Skin epidermis (tissue), 12 donors: ENCODE data around the gene CLDN2.
"Not testable (repeated sequence)": the region's sequence is repeated elsewhere in the genome, so short reads cannot be mapped to it uniquely, and the experiment has no call there.

Source experiments
- H3K27ac ChIP-seq, 21 experiments: fragments of 200-600 bp; sonication (generic) in 11 of 21; one replicate each; pipeline ENCODE4 v1.5.0; 2020; ENCODE audit warnings: mild to moderate bottlenecking in 3 of 21, inconsistent platforms in 2 of 21, moderate library complexity in 2 of 21
- H3K4me3 ChIP-seq, 7 experiments: fragments of 200-600 bp; sonication (generic) in 2 of 7; one replicate each; pipeline ENCODE4 v1.5.0; 2020; ENCODE audit warnings: inconsistent platforms in 2 of 7, mild to moderate bottlenecking in 2 of 7, moderate library complexity in 1 of 7

The CLDN2 gene

DNA sequence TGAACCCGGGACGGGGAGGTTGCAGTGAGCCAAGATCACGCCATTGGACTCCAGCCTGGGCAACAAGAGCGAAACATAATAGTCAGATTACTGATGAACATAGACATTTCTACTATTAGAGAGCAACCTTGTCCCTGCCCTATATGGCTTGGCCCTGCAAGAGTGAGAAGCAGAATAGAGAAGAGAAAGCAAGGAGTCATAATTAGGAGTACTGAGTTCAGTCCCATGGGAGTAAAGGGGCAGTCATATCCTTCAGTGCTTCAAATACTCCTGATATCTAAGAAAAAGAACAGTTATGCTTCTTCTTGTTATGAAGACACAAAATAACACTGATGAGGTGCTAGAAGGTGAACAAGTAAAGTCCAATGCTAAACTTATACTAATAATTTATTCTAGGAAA, 33.8 kb downstream of the CLDN2 start:
- H3K27ac ChIP-seq, result no peak overlapping the region
- H3K4me3 ChIP-seq, result no peak overlapping the region

DNA sequence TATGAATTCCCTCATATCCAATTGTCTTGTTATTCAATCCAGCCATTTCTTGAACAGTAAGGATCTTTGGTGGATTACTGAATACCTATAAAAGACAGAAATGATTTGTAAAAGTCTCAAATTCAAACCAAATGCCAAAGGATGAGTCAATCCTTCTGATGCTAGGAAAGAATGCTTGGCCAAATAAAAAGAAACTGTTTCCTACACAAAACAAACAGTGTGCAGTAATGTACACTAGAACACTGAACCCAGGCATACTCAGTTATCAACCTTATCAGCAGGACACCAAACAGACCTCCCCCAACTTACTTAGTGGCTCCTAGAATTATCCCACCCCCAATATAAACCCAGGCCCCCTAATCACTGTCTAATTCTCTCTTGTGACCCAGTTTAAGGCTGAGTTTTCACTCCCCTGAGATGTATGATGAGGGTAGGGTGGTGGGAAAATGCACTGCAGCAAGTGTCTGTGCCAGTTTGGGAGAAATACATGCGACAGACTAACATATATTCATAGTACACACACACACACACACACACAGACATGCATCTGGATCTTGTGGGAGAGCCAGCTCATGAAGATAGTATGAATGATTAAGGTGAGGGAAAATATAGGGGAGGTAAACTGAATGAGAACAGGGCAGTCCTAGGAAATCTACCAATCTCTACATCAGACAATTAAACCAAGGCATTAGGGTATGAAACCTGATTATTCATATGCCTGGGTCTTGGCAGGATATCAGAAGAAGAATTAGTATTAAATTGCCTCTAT, 35.0 kb downstream of the CLDN2 start:
- Histone ChIP-seq H3K27ac (no peak overlapping the region), H3K4me3 (no peak overlapping the region)

- Histone ChIP-seq H3K27ac (no peak overlapping the region), H3K4me3 (no peak overlapping the region)
Observed at GRCh38 chrX:106957856-106958255, 37.7 kb downstream of the CLDN2 start.

GRCh38 chrX:106959901-106960300, 39.7 kb downstream of the CLDN2 start:
- Histone ChIP-seq H3K4me3 (no peak overlapping the region), H3K27ac (no peak overlapping the region)

DNA sequence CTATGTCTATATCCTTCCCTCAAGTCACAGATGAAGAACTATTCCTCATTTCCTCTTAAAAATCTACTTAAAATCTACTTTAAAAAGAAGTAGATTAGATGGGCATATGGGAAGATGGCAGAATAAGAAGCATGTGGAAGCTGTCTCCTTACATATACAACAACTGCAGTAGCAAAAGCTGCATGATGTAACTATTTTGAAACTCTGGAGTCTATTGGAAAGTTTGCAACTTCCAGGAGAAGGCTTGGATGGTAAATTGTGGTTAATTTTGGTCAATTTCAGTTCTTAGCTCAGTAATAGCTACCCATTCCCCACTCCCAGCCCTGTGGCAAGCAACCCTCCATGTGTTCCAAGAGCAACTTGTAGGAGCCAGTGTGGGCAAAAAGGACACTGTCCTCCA, 42.9 kb downstream of the CLDN2 start:
- H3K4me3 ChIP-seq, result no peak overlapping the region
- no peak overlapping the region for H3K27ac ChIP-seq

- H3K4me3 ChIP-seq, result no peak overlapping the region
- no peak overlapping the region for H3K27ac ChIP-seq
Observed at GRCh38 chrX:106964290-106964689, 44.1 kb downstream of the CLDN2 start.

DNA sequence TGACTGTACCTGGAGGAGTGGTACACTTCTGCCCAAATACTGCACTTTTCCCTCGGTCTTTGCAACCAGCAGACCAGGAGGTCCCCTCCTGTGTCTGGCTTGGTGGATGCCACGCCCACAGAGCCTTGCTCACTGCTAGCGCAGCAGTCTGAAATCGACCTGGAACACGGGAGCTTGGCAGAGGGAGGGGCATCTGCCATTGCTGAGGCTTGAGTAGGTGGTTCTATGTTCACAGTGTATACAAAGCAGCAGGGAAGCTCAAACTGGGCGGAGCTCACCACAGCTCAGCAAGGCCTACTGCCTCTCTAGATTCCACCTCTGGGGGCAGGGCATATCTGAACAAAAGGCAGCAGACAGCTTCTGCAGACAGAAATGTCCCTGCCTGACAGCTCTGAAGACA, 46.3 kb downstream of the CLDN2 start:
- H3K27ac ChIP-seq, H3K4me3 ChIP-seq: not testable (repeated sequence)

DNA sequence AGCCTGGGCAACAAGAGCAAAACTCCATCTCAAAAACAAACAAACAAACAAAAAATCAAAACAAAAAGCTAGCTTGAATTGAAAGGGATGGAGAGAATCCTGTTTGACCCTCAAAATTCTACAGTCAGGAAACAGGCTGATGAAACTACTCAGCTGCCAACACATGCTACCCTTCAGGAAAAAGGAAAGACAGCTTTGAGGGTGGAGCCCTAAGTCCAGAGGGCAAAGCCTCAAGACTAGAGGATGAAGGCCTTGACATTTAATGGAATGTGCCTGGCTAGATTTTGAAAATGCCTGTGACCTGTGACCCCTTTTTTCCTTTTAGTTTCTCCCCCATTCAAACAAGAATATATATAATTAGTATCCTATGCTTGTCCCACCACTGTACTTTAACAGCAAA, 52.7 kb downstream of the CLDN2 start:
- Histone ChIP-seq H3K27ac (no peak overlapping the region), H3K4me3 (no peak overlapping the region)

GRCh38 chrX:106973433-106974149, 53.4 kb downstream of the CLDN2 start:
- Histone ChIP-seq H3K4me3 (no peak overlapping the region), H3K27ac (no peak overlapping the region)

DNA sequence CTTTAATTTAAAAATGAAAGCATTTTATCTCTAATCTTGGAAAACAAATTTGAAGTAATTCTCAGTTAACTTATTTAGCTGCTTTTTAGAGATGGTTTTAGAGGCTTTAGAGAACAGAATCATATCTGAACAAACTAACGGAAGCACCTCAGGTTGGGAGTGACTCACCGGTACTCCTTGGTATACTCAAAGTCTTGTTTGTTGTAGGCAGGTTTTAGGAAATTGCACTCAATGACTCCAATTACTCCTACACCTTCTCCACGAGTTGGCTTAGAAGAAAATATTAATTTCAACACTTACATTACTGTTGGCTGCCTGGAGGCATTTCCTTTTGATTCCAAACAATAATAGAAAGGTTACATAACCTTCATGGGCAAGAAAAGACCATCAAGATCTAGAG, 56.2 kb downstream of the CLDN2 start:
- no peak overlapping the region for H3K27ac ChIP-seq
- no peak overlapping the region for H3K4me3 ChIP-seq
